Liver (tissue), 9 donors: ENCODE results near the gene PPP2R5B. TPM values are rescaled to one million over a fixed set of nuclear protein-coding genes. Genes with fewer than 3 reads are reported as not detected.

ENCODE experiments used
- DNase-seq: peaks from one replicate; pipeline ENCODE4 v3.0.0-alpha.2; 2017; ENCODE audit warnings: low spot score
- H3K27ac ChIP-seq, 2 donors: one replicate each; pipeline ENCODE4 v1.7.0; 2013; ENCODE audit warnings: inconsistent platforms in 2 of 2, low read length in 2 of 2, control low read depth in 1 of 2, low read depth in 1 of 2, mild to moderate bottlenecking in 1 of 2
- H3K27me3 ChIP-seq, 4 donors: one replicate each; pipeline versions ENCODE4 v1.6.1 to v1.7.0; 2013; ENCODE audit warnings: low read length in 3 of 4, inconsistent platforms in 1 of 4, mild to moderate bottlenecking in 1 of 4, moderate library complexity in 1 of 4; ENCODE audit not compliant: control insufficient read depth in 4 of 4, insufficient read depth in 4 of 4
- H3K36me3 ChIP-seq, 4 donors: one replicate each; pipeline versions ENCODE4 v1.6.1 to v1.7.0; 2013; ENCODE audit warnings: low read length in 3 of 4, mild to moderate bottlenecking in 3 of 4, low read depth in 1 of 4, moderate library complexity in 1 of 4; ENCODE audit not compliant: control insufficient read depth in 4 of 4, insufficient read depth in 3 of 4
- H3K4me1 ChIP-seq, 4 donors: one replicate each; pipeline versions ENCODE4 v1.6.1 to v1.7.0; 2013; ENCODE audit warnings: low read length in 3 of 4, mild to moderate bottlenecking in 3 of 4, moderate library complexity in 1 of 4; ENCODE audit not compliant: control insufficient read depth in 4 of 4, insufficient read depth in 4 of 4
- H3K4me3 ChIP-seq, 3 donors: one replicate each; pipeline versions ENCODE4 v1.6.1 to v1.7.0; 2013; ENCODE audit warnings: low read length in 3 of 3, control low read depth in 1 of 3, low read depth in 1 of 3, mild to moderate bottlenecking in 1 of 3
- H3K9ac ChIP-seq, 2 donors: one replicate each; pipeline ENCODE4 v1.7.0; 2013; ENCODE audit warnings: low read length in 2 of 2, mild to moderate bottlenecking in 2 of 2, moderate library complexity in 2 of 2, control low read depth in 1 of 2, low read depth in 1 of 2
- H3K9me3 ChIP-seq, 4 donors: one replicate each; pipeline versions ENCODE4 v1.6.1 to v1.7.0; 2013; ENCODE audit warnings: low read length in 3 of 4; ENCODE audit not compliant: control insufficient read depth in 4 of 4
- ATF3 ChIP-seq: IDR thresholded peaks from 2 replicates; pipeline ENCODE4 v1.6.1; 2016; ENCODE audit warnings: antibody characterized with exemption
- CTCF ChIP-seq: fragments of 150-350 bp; IDR thresholded peaks from 2 replicates; pipeline ENCODE4 v1.5.1; 2017; ENCODE audit warnings: improper control_type of control experiment, low read depth, low read length; ENCODE audit not compliant: missing input control
- EGR1 ChIP-seq, 2 donors: IDR thresholded peaks; 2 replicates each; pipeline ENCODE4 v1.6.1; 2016 to 2018; ENCODE audit warnings: antibody characterized with exemption in 2 of 2, low read depth in 2 of 2
- FOXA1 ChIP-seq: IDR thresholded peaks from 2 replicates; pipeline ENCODE4 v1.6.1; 2016; ENCODE audit warnings: antibody characterized with exemption
- FOXA2 ChIP-seq: IDR thresholded peaks from 2 replicates; pipeline ENCODE4 v1.6.1; 2016; ENCODE audit warnings: antibody characterized with exemption
- GABPA ChIP-seq, 2 donors: IDR thresholded peaks in 1 of 2; conservative IDR thresholded peaks in 1 of 2; 2 replicates each; pipeline ENCODE4 v1.6.1; 2016; ENCODE audit warnings: antibody characterized with exemption in 2 of 2, mild to moderate bottlenecking in 1 of 2, moderate library complexity in 1 of 2
- HNF4A ChIP-seq, 2 donors: conservative IDR thresholded peaks; 2 replicates each; pipeline ENCODE4 v1.6.1; 2016; ENCODE audit warnings: antibody characterized with exemption in 2 of 2, mild to moderate bottlenecking in 2 of 2
- HNF4G ChIP-seq: IDR thresholded peaks from 2 replicates; pipeline ENCODE4 v1.6.1; 2016; ENCODE audit warnings: antibody characterized with exemption
- JUND ChIP-seq, 2 donors: IDR thresholded peaks; 2 replicates each; pipeline ENCODE4 v1.6.1; 2016; ENCODE audit warnings: antibody characterized with exemption in 2 of 2
- NR2F2 ChIP-seq: IDR thresholded peaks from 2 replicates; pipeline ENCODE4 v1.6.1; 2016; ENCODE audit warnings: antibody characterized with exemption
- RAD21 ChIP-seq, 2 donors: IDR thresholded peaks; 2 replicates each; pipeline ENCODE4 v1.6.1; 2016; ENCODE audit warnings: antibody characterized with exemption in 2 of 2, mild to moderate bottlenecking in 2 of 2
- REST ChIP-seq: IDR thresholded peaks from 2 replicates; pipeline ENCODE4 v1.6.1; 2016; ENCODE audit warnings: antibody characterized with exemption, mild to moderate bottlenecking
- RXRA ChIP-seq, 2 donors: IDR thresholded peaks; 2 replicates each; pipeline ENCODE4 v1.6.1; 2017 to 2018; ENCODE audit warnings: antibody characterized with exemption in 2 of 2, mild to moderate bottlenecking in 1 of 2
- SP1 ChIP-seq: IDR thresholded peaks from 2 replicates; pipeline ENCODE4 v1.6.1; 2018; ENCODE audit warnings: antibody characterized with exemption, mild to moderate bottlenecking
- TAF1 ChIP-seq: conservative IDR thresholded peaks from 2 replicates; pipeline ENCODE4 v1.6.1; 2016; ENCODE audit warnings: antibody characterized with exemption, mild to moderate bottlenecking
- YY1 ChIP-seq: IDR thresholded peaks from 2 replicates; pipeline ENCODE4 v1.6.1; 2016; ENCODE audit warnings: antibody characterized with exemption, mild to moderate bottlenecking
- ZBTB33 ChIP-seq: IDR thresholded peaks from 2 replicates; pipeline ENCODE4 v1.6.1; 2016; ENCODE audit warnings: antibody characterized with exemption
- WGBS: extraction: QIAGEN DNeasy Blood & Tissue Kit; methylation state at CpG from one replicate; pipeline ENCODE4 v1.1.7; 2013; 5-methylcytosine and 5-hydroxymethylcytosine counted together
- polyA plus RNA-seq, 2 donors: library from polyadenylated mRNA; stranded (reverse) in 1 of 2; unstranded in 1 of 2; fragments of 200-250 nt in 1 of 2; fragments of >200 nt in 1 of 2; fragmentation: Nextera tagmentation in 1 of 2; extraction: Ambion mirVana in 1 of 2; gene quantifications; one replicate each; pipeline versions ENCODE4 v1.2.1 to v1.2.3, GENCODE V29; 2013 to 2015
- total RNA-seq, 2 donors: library from RNA; depleted of rRNA; stranded (reverse); fragments of >200 nt; gene quantifications; one replicate each; pipeline ENCODE4 v1.2.3, GENCODE V29; 2014
- TF ChIP-seq, protein P1 (sequence below): IDR thresholded peaks from 2 replicates; pipeline ENCODE4 v1.6.1; 2016; ENCODE audit warnings: antibody characterized with exemption
- donor health status: healthy.
- donor health status: healthy.
- donor health status: healthy.
- donor health status: healthy.
- donor health status: healthy.

PPP2R5B gene
- total and polyA plus RNA-seq, 4 donors, result 2.9 to 6.6 (median 5.1) TPM

- Histone ChIP-seq H3K27me3 (no peaks in the 10 kb centered on the region), H3K9ac (peak overlapping the region; percentile 52 to 76), H3K4me1 (peaks cover 11 to 56% (median 47%) of the 10 kb centered on the region in 4 donors), H3K9me3 (no peaks in the 10 kb centered on the region), H3K27ac (peak overlapping the region; percentile 86 to 90), H3K36me3 (no peaks in the 10 kb centered on the region), H3K4me3 (peak overlapping the region; percentile 61 to 72 (median 64))
- WGBS, result 23% methylated on average over 16 of the region's 16 CpGs
- TF ChIP-seq CTCF (no peak), ATF3 (no peak), TAF1 (no peak), SP1 (no peak), FOXA2 (no peak), HNF4A (conservative IDR thresholded peaks at IDR 0.05) (no peak)
- TF ChIP-seq, protein P1, sequence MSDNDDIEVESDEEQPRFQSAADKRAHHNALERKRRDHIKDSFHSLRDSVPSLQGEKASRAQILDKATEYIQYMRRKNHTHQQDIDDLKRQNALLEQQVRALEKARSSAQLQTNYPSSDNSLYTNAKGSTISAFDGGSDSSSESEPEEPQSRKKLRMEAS, result no peak
- no peak for DNase-seq
These were observed 45.1 kb upstream of the PPP2R5B start for GRCh38 chr11:64879244-64879900.

GRCh38 chr11:64880240-64881001, 44.1 kb upstream of the PPP2R5B start:
- no peak for DNase-seq
- WGBS, result 79% methylated on average over 14 of the region's 14 CpGs
- Histone ChIP-seq H3K9ac (no peak overlapping the region), H3K4me1 (peaks cover 9 to 46% (median 37%) of the 10 kb centered on the region in 4 donors), H3K4me3 (no peak overlapping the region), H3K27me3 (no peaks in the 10 kb centered on the region), H3K9me3 (no peaks in the 10 kb centered on the region), H3K27ac (peak overlapping the region; percentile 59 to 75), H3K36me3 (no peaks in the 10 kb centered on the region)
- TF ChIP-seq FOXA1 (no peak), FOXA2 (no peak), RAD21 (IDR thresholded peaks at IDR 0.05) (no peak), GABPA (IDR thresholded peaks at IDR 0.05 in 1 of 2, conservative IDR thresholded peaks at IDR 0.05 in 1 of 2) (no peak), HNF4G (no peak), NR2F2 (no peak), EGR1 (IDR thresholded peaks at IDR 0.05; ENCODE audit: low read depth in 2 of 2) (no peak), ATF3 (no peak), JUND (IDR thresholded peaks at IDR 0.05) (no peak), TAF1 (no peak), SP1 (no peak), REST (no peak), ZBTB33 (no peak), CTCF (no peak), YY1 (no peak), RXRA (IDR thresholded peaks at IDR 0.05) (no peak), HNF4A (conservative IDR thresholded peaks at IDR 0.05) (no peak)
- TF ChIP-seq, protein P1, result no peak
